Inferior parietal cortex (tissue), 1 donor: ENCODE results near the gene DEF6.
A peak's percentile ranks its signal among the peaks of the same experiment; 100 is the strongest.
"Not testable (repeated sequence)": the region's sequence is repeated elsewhere in the genome, so short reads cannot be mapped to it uniquely, and the experiment has no call there.

Source experiments
- DNase-seq: peaks from one replicate; pipeline ENCODE4 v3.0.0-alpha.2; 2016; ENCODE audit errors: extremely low spot score

DEF6 gene

DNA sequence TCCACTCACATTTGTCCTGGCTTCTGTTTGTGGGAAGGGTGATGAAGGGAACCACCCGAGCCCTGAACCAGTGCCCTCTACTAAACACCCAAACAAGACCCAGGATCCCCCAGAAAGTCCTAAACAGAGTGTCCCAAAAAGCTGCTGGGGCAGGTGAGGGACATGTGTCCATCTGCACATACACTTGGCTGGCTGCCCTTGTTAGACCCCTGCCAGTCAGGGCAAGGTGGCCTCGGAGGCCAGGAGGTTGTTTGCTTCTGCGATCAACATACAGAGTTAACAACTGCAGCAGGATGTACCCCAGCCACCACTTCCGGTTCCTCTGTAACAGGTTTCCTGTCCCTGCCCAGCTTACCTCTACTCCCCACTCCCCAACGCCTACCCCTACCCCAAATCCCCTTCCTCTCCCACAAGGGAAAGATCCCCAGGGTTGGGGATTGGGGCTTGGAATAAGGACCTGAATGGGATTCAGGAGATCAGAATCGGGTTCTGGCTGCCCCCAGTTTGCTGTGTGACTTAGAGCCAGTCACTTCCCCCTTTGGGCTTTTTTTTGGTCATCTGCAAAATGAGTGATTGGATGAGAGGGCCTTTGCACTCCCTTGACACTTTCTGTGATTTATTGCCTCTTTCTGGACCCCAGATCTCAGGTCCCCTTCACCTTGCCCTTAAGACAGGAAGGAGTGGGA is 13.9 kb downstream of the DEF6 start:
- DNase-seq: no peak

GRCh38 chr6:35312076-35312800 is 14.6 kb downstream of the DEF6 start:
- DNase-seq: no peak

DNA sequence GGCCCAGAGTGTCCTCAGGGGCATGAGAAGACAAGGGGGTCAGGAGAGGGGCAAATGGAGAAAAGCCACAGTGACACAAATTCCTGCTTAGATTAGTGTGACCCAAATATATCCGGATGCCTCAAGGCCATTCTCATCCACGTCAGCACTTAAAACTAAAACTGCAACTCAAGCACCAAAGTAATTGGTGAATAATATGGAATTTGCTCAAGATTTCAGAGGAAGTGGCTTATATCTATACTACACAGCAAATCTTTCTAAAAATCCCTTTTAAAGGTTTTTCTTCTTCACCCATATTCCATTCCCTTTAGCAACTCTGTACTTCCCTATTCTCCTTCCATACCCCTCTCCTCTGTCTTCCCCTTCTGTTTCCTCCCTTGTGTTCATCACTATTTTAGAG is 15.2 kb downstream of the DEF6 start:
- no peak for DNase-seq

- DNase-seq: no peak
These were observed 20.0 kb downstream of the DEF6 start for GRCh38 chr6:35317483-35318195.

DNA sequence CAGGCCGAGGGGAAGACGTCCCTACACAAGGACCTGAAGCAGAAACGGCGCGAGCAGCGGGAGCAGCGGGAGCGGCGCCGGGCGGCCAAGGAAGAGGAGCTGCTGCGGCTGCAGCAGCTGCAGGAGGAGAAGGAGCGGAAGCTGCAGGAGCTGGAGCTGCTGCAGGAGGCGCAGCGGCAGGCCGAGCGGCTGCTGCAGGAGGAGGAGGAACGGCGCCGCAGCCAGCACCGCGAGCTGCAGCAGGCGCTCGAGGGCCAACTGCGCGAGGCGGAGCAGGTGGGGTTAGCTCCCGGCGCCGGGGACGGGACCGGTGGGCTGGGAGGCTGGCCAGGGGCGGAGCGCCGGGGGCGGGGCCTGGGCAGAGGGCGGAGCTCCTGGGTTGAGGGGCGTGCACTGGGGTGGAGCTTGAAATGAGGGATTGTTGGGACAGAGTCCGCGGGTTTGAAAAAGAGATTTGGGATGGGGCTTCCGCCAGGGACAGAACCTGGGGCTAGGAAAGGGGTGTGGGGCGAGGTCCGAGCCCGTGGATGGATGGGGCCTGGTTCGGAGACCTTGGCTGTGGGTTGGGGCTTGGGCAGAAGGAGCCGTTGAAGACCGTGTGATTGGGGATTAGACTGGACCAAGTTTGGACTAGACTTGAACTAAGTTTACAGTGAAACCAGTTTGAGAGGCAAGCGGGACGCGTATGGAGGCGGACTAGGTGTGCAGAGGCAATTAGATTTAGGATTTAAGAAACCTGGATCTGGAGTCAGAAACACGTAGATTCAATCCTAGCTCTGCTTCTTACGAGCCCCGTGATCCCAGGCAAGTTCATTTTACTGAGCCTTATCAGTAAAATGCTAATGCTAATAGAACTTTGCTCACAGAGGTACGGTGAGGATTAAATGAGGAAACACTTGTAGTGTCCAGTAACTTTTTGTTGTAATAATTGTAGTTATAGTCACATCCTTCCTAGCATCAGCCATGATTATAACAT is 20.9 kb downstream of the DEF6 start:
- DNase-seq: peak; percentile 47

DNA sequence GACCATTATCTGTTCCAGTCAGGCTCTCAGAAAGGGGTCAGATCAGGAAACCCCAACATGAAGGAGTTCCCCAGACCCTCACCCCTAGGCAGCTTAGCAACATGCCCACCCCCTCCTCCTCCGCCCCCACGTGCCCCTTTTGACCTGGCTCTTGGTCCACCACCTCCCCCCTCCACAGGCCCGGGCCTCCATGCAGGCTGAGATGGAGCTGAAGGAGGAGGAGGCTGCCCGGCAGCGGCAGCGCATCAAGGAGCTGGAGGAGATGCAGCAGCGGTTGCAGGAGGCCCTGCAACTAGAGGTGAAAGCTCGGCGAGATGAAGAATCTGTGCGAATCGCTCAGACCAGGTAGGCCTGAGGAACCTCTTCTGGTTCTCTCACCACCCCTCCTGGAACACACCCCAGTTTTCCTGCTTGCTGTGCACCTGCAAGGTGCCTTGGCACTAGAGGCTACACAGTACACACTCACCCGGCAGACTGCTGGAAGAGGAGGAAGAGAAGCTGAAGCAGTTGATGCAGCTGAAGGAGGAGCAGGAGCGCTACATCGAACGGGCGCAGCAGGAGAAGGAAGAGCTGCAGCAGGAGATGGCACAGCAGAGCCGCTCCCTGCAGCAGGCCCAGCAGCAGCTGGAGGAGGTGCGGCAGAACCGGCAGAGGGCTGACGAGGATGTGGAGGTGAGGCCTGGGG is 21.9 kb downstream of the DEF6 start:
- no peak for DNase-seq

DNA sequence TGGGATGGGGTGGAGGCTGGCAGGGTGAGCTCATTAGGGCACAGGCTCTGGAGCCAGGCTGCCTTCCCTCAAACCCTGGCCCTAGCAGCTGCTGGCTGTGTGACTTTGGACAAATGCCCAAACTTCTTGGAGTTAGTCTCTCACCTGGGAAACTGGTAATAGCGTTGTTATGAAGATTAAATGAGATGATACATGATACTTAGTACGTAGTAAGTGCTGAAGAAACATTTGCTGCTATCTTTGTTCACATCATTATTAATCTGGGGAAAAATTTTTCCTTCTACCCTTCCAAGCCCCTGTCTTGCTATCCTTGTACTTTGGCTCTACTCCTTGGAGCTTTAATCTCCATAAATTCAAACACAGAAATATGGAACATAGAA is 22.4 kb downstream of the DEF6 start:
- DNase-seq: no peak

DNA sequence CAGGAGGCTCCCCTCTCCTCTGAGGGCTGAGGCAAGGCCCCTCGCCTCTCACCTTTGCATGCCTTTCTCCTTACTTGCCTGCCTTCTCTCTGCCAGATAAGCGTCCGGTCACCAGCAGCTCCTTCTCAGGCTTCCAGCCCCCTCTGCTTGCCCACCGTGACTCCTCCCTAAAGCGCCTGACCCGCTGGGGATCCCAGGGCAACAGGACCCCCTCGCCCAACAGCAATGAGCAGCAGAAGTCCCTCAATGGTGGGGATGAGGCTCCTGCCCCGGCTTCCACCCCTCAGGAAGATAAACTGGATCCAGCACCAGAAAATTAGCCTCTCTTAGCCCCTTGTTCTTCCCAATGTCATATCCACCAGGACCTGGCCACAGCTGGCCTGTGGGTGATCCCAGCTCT is 23.5 kb downstream of the DEF6 start:
- no peak for DNase-seq

DNA sequence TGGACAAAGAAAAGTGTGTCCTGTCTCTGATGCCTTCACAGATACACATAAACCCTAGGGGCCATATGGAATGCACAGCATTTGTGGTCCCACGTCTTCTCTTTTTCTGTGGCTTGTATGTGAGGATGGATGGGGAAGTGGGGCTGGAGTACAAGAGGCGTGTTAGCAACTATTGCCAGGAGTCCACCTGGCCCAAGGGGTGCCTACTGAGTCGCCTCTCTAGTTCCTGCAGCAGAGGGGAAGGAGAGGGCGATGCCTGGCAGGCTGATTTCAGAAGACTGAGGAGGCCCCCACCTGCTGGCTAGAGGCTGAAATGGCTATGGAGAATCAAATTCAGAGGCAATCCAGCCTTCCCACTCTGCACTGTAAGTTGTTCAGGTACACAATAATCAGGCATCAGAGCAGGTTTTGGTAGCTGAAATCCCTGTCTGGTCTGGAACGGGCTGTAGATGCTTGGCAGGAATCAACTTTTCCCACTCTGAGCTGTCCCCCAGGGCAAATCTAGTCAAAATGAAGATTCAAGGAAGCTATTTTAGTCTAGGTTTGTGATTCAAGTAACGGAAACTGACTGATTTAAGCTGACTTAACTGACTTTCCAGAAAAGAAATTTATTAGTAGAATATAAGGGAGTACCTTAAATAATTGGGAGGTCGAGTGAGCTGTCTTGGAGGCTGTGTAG is 29.9 kb downstream of the DEF6 start:
- DNase-seq: peak; percentile 27

DNA sequence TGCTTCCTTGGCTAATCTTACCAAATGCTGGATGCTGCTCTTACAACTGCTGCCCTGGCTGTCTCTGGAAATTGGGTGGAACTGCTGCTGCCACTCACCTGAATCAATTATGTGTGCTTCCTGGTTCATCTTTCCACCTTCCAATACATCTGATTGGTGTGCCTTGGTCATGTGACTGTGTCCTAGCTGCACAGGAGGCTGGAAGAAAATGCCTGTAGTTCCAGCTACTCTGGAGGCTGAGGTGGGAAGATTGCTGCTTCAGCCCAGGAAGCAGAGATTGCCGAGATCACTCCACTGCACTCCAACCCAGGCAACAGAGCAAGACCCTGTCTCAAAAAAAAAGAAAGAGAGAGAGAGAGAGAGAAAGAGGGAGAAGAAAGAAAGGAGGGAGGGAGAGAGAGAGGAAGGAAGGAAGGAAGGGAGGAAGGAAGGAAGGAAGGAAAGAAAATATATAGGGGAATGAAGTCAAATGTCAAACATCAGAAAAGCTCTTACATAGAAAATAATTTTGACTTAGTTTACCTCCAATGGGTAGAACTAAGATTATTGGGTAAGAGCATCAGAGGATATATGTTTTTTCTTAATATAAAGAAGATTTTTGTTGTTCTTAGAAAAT is 30.6 kb downstream of the DEF6 start:
- DNase-seq: no peak

DNA sequence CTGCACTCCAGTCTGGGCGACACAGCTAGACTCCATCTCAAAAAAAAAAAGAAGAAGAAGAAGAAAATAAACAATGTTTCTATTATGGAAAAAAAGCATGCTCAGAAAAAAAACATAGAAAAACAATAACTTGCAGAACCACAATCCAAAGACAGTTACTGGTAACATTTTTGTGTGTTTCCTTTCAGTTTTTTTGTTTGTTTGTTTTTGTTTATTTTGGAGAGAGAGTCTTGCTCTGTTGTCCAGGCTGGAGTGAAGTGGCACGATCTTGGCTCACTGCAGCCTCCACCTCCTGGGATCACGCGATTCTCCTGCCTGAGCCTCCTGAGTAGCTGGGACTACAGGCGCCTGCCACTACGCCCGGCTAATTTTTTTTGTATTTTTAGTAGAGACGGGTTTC is 31.3 kb downstream of the DEF6 start:
- DNase-seq: not testable (repeated sequence)

- DNase-seq: no peak
These were observed 33.0 kb downstream of the DEF6 start for GRCh38 chr6:35330541-35331119.

DNA sequence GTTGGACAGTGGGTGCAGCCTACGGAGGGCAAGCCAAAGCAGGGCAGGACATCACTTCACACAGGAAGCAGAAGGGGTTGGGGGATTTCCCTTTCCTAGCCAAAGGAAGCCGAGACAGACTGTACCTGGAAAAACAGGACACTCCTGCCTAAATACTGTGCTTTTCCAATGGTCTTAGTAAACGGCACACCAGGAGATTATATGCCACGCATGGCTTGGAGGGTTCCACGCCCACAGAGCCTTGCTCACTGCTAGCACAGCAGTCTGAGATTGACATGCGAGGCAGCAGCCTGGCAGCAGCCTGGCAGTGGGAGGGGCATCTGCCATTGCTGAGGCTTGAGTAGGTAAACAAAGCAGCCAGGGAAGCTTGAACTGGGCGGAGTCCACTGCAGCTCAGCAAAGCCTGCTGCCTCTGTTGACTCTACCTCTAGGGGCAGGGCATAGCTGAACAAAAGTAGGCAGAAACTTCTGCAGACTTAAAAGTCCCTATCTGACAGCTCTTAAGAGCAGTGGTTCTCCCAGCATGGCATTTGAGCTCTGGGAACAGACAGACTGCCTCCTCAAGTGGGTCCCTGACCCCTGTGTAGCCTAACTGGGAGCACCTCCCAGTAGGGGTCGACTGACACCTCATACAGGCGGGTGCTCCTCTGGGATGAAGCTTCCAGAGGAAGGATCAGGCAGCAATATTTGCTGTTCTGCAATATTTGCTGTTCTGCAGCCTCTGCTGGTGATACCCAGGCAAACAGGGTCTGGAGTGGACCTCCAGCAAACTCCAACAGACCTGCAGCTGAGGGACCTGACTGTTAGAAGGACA is 34.7 kb downstream of the DEF6 start:
- DNase-seq: not testable (repeated sequence)

DNA sequence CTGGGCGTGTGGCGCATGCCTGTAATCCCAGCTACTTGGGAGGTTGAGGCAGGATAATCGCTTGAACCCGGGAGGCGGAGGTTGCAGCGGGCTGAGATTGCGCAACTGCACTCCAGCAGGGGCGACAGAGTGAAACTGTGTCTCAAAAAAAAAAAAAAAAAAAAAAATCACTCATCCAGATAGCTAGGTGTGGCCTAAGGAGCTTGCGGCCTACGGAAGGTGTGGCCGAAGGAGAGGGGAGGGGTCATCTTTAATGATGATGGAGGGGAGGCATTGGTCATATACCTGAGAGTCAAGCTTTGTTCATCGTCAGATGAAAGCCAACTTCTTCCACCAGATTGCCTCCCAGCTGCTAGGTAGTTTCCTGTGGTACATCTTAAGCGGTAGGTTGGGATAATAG is 43.9 kb downstream of the DEF6 start:
- no peak for DNase-seq

- DNase-seq: peak; percentile 98
These were observed 44.9 kb downstream of the DEF6 start, which contains the start of gene PPARD for GRCh38 chr6:35342258-35343091. Gene PPARD (plus strand): TSS chr6:35342558. CDS start chr6:35411088, 68,530 bp downstream.

GRCh38 chr6:35343092-35343834 is 45.6 kb downstream of the DEF6 start:
- peak; percentile 25 for DNase-seq
